Nephron (organoid): ENCODE data around the gene CLTCL1.
A peak's percentile ranks its signal among the peaks of the same experiment; 100 is the strongest.

Experiments
- H3K27ac Mint-ChIP-seq, 3 experiments: 2 replicates each; pipeline ENCODE4 v1.8.0; 2020; ENCODE audit warnings: mixed read lengths in 3 of 3, mild to moderate bottlenecking in 2 of 3, moderate library complexity in 1 of 3
- H3K27me3 Mint-ChIP-seq: 2 replicates; pipeline ENCODE4 v1.8.0; 2021; ENCODE audit warnings: low read depth, mild to moderate bottlenecking, moderate library complexity, mixed read lengths
- H3K36me3 Mint-ChIP-seq: 2 replicates; pipeline ENCODE4 v1.8.0; 2020; ENCODE audit warnings: low read depth, mixed read lengths
- H3K4me1 Mint-ChIP-seq: 2 replicates; pipeline ENCODE4 v1.8.0; 2020; ENCODE audit warnings: mixed read lengths
- H3K4me3 Mint-ChIP-seq, 3 experiments: 2 replicates each; pipeline ENCODE4 v1.8.0; 2020; ENCODE audit warnings: mild to moderate bottlenecking in 3 of 3, mixed read lengths in 3 of 3, moderate library complexity in 2 of 3
- H3K9me3 Mint-ChIP-seq: 2 replicates; pipeline ENCODE4 v1.8.0; 2020; ENCODE audit warnings: mixed read lengths
- CTCF ChIP-seq, 3 experiments: fragments of 200-600 bp; sonication (generic); IDR thresholded peaks; one replicate each; pipeline ENCODE4 v1.5.0; 2021; ENCODE audit warnings: antibody characterized with exemption in 3 of 3; ENCODE audit not compliant: unreplicated experiment in 3 of 3

Gene CLTCL1

GRCh38 chr22:19173047-19174035 is 118.2 kb downstream of the CLTCL1 start:
- peak overlapping the region in 1 of 3 experiments; percentile 82 for H3K27ac Mint-ChIP-seq
- H3K4me1 Mint-ChIP-seq = peaks cover 28% of the 10 kb centered on the region
- no peaks in the 10 kb centered on the region for H3K36me3 Mint-ChIP-seq
- peaks cover 33% of the 10 kb centered on the region for H3K27me3 Mint-ChIP-seq
- H3K4me3 Mint-ChIP-seq = peak overlapping the region; percentile 89 to 93 (median 92)
- no peaks in the 10 kb centered on the region for H3K9me3 Mint-ChIP-seq
- TF ChIP-seq CTCF (IDR thresholded peaks at IDR 0.05; ENCODE audit: unreplicated experiment in 3 of 3) = no peak

- peak overlapping the region; percentile 89 to 93 (median 92) for H3K4me3 Mint-ChIP-seq
- no peaks in the 10 kb centered on the region for H3K9me3 Mint-ChIP-seq
- TF ChIP-seq CTCF (IDR thresholded peaks at IDR 0.05; ENCODE audit: unreplicated experiment in 3 of 3) = no peak
Measured at GRCh38 chr22:19172213-19173046, 119.1 kb downstream of the CLTCL1 start.

GRCh38 chr22:19169947-19170318 is 121.6 kb downstream of the CLTCL1 start:
- Mint-ChIP-seq H3K36me3 (no peaks in the 10 kb centered on the region), H3K27ac (peak overlapping the region in 1 of 3 experiments; percentile 89), H3K4me1 (peaks cover 24% of the 10 kb centered on the region), H3K4me3 (peak overlapping the region; percentile 89 to 93 (median 92)), H3K27me3 (peaks cover 66% of the 10 kb centered on the region), H3K9me3 (no peaks in the 10 kb centered on the region)
- no peak for TF ChIP-seq CTCF (IDR thresholded peaks at IDR 0.05; ENCODE audit: unreplicated experiment in 3 of 3)

More at GRCh38 chr22:19172213-19173046, 119.1 kb downstream of the CLTCL1 start:
- peak overlapping the region; percentile 56 to 85 (median 82) for H3K27ac Mint-ChIP-seq
- H3K27me3 Mint-ChIP-seq = peaks cover 42% of the 10 kb centered on the region
- H3K36me3 Mint-ChIP-seq = no peaks in the 10 kb centered on the region
- H3K4me1 Mint-ChIP-seq = peaks cover 28% of the 10 kb centered on the region

- H3K27ac Mint-ChIP-seq = no peak overlapping the region
- H3K27me3 Mint-ChIP-seq = peaks cover 71% of the 10 kb centered on the region
- H3K4me3 Mint-ChIP-seq = peak overlapping the region; percentile 66 to 80 (median 73)
- TF ChIP-seq CTCF (IDR thresholded peaks at IDR 0.05; ENCODE audit: unreplicated experiment in 3 of 3) = no peak
- peaks cover 24% of the 10 kb centered on the region for H3K4me1 Mint-ChIP-seq
- no peaks in the 10 kb centered on the region for H3K36me3 Mint-ChIP-seq
- H3K9me3 Mint-ChIP-seq = no peaks in the 10 kb centered on the region
Measured at GRCh38 chr22:19169002-19169946, 122.2 kb downstream of the CLTCL1 start.
